ENCODE data around the gene HCRT. TPM values are rescaled to one million over a fixed set of nuclear protein-coding genes. Genes with fewer than 3 reads are reported as not detected.
"Not testable (repeated sequence)": the region's sequence is repeated elsewhere in the genome, so short reads cannot be mapped to it uniquely, and the experiment has no call there.

HCRT gene
- total RNA-seq, 1 experiment from 2014 or later = not detected

GRCh38 chr17:42142371-42142896, 42.8 kb downstream of the HCRT start:
- intact Hi-C loops (cut with micrococcal nuclease; ENCODE audit: unreplicated experiment) = no loop called here
- TF ChIP-seq EZH2 (IDR thresholded peaks at IDR 0.05; ENCODE audit: borderline replicate concordance, low read depth, low read length, poor library complexity, severe bottlenecking) = no peak
- no peak for TF ChIP-seq CTCF (conservative IDR thresholded peaks at IDR 0.05; ENCODE audit: low read depth, low read length)
- ChIA-PET POLR2A (ENCODE audit: low non-redundant PET) (interaction anchor here (0.5 kb wide), 1 partner anchor 127 kb away, joined by 3 read pairs; no protein-coding TSS in a partner anchor), CTCF (interaction anchor here (0.5 kb wide), 1 partner anchor 1530 kb away, joined by 3 read pairs; no protein-coding TSS in a partner anchor)
- no peaks in the 10 kb centered on the region for H3K4me1 ChIP-seq (ENCODE audit: insufficient read depth, low read length, poor library complexity, severe bottlenecking)
- H3K27ac ChIP-seq (ENCODE audit: low read depth, low read length, poor library complexity, severe bottlenecking) = no peak overlapping the region
- no peak overlapping the region for H3K4me3 ChIP-seq (ENCODE audit: low read depth, low read length, poor library complexity, severe bottlenecking)
- H3K9me3 ChIP-seq (ENCODE audit: low read depth, low read length, poor library complexity, severe bottlenecking) = no peaks in the 10 kb centered on the region
- H3K27me3 ChIP-seq (replicated peaks; ENCODE audit: insufficient read depth, low read depth, low read length, poor library complexity) = no peaks in the 10 kb centered on the region
- no peak for DNase-seq (ENCODE audit: low spot score)
- BruUV-seq (replicated peaks) = no TSS peak
- H3K36me3 ChIP-seq (ENCODE audit: insufficient read depth, low read length, poor library complexity, severe bottlenecking) = no peaks in the 10 kb centered on the region

- Histone ChIP-seq H3K27me3 (replicated peaks; ENCODE audit: insufficient read depth, low read depth, low read length, poor library complexity) (no peaks in the 10 kb centered on the region), H3K4me1 (ENCODE audit: insufficient read depth, low read length, poor library complexity, severe bottlenecking) (no peaks in the 10 kb centered on the region), H3K27ac (ENCODE audit: low read depth, low read length, poor library complexity, severe bottlenecking) (no peak overlapping the region), H3K36me3 (ENCODE audit: insufficient read depth, low read length, poor library complexity, severe bottlenecking) (no peaks in the 10 kb centered on the region), H3K4me3 (ENCODE audit: low read depth, low read length, poor library complexity, severe bottlenecking) (no peak overlapping the region), H3K9me3 (ENCODE audit: low read depth, low read length, poor library complexity, severe bottlenecking) (no peaks in the 10 kb centered on the region)
- intact Hi-C loops (cut with micrococcal nuclease; ENCODE audit: unreplicated experiment) = no loop called here
- no peak for TF ChIP-seq CTCF (conservative IDR thresholded peaks at IDR 0.05; ENCODE audit: low read depth, low read length)
- TF ChIP-seq EZH2 (IDR thresholded peaks at IDR 0.05; ENCODE audit: borderline replicate concordance, low read depth, low read length, poor library complexity, severe bottlenecking) = no peak
- ChIA-PET POLR2A (ENCODE audit: low non-redundant PET) (no interaction called here), CTCF (no interaction called here)
- BruUV-seq (replicated peaks) = no TSS peak
- no peak for DNase-seq (ENCODE audit: low spot score)
Measured at GRCh38 chr17:42141382-42141781, 43.9 kb downstream of the HCRT start.

GRCh38 chr17:42140690-42141089, 44.6 kb downstream of the HCRT start:
- intact Hi-C loops (cut with micrococcal nuclease; ENCODE audit: unreplicated experiment); POLR2A ChIA-PET (ENCODE audit: low non-redundant PET); H3K27me3 ChIP-seq (replicated peaks; ENCODE audit: insufficient read depth, low read depth, low read length, poor library complexity); H3K4me3 ChIP-seq (ENCODE audit: low read depth, low read length, poor library complexity, severe bottlenecking); H3K36me3 ChIP-seq (ENCODE audit: insufficient read depth, low read length, poor library complexity, severe bottlenecking); DNase-seq (ENCODE audit: low spot score); CTCF ChIA-PET; BruUV-seq (replicated peaks); H3K27ac ChIP-seq (ENCODE audit: low read depth, low read length, poor library complexity, severe bottlenecking); H3K4me1 ChIP-seq (ENCODE audit: insufficient read depth, low read length, poor library complexity, severe bottlenecking); H3K9me3 ChIP-seq (ENCODE audit: low read depth, low read length, poor library complexity, severe bottlenecking): not testable (repeated sequence)
